SK-N-MC (cell line): Measurements from ENCODE around the gene SDK1.

ENCODE experiments used
- EZH2 ChIP-seq: fragments of 200-600 bp; sonication (generic); IDR thresholded peaks from one replicate; pipeline ENCODE4 v1.6.1; 2017; ENCODE audit warnings: antibody characterized with exemption
- POLR2AphosphoS5 ChIP-seq: IDR thresholded peaks from 2 replicates; pipeline ENCODE4 v1.6.1; 2012; ENCODE audit warnings: mild to moderate bottlenecking, low read depth, low read length, borderline replicate concordance

DNA sequence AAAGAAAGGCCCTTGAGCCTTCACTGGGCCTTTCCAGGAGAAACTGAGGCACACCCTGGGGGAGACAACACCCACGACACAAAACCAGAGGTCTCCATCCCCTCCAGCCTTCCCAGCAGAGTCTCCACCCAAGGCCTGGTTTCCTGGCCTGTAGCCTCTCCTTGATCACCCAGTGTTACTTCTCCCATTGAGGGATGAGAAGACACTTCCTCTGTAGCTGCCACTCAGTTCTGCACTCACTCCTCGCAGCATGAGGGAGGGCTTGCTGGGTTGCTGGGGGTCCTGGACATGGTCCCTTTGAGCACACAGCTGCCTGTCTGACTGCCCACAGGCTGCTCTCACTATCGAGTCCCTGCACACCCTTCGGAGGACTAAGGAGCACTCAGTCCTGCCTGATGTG is 943.0 kb downstream of the SDK1 start:
- TF ChIP-seq POLR2AphosphoS5 (no peak), EZH2 (no peak)
